SK-N-SH treated with all-trans-retinoic acid at 6 μM for 48 hours (cell line): Measurements from ENCODE around the gene VPS41.

ENCODE experiments used
- ARNTL ChIP-seq: fragments of 450-650 bp; formaldehyde crosslinking; IDR thresholded peaks from 2 replicates; pipeline ENCODE4 v1.5.0; 2020; ENCODE audit warnings: low read depth, mild to moderate bottlenecking, moderate library complexity, borderline replicate concordance
- ZFP3 ChIP-seq: fragments of 250-450 bp; sonication (Bioruptor Pico); IDR thresholded peaks from 2 replicates; pipeline ENCODE4 v1.5.0; 2020; ENCODE audit warnings: mild to moderate bottlenecking, moderate library complexity

GRCh38 chr7:38703093-38703492 lies 205.9 kb downstream of the VPS41 start:
- TF ChIP-seq ZFP3 (no peak), ARNTL (CRISPR knock-in tag) (no peak)
